Upper lobe of left lung (tissue), 4 donors: ENCODE results near the gene CACNA1A.
"Not testable (repeated sequence)": the region's sequence is repeated elsewhere in the genome, so short reads cannot be mapped to it uniquely, and the experiment has no call there.

Experiments
- POLR2AphosphoS5 ChIP-seq, 2 donors: sonication (generic); formaldehyde crosslinking; IDR thresholded peaks; one replicate each; pipeline ENCODE4 v1.5.1; 2017; ENCODE audit warnings: antibody characterized with exemption in 2 of 2
- TF ChIP-seq, protein P1 (sequence below), 6 experiments: fragments of 450-650 bp in 4 of 6; fragments of 200-600 bp in 2 of 6; sonication (generic) in 2 of 6; IDR thresholded peaks; one replicate each; pipeline ENCODE4 v1.5.1; 2016 to 2019; ENCODE audit warnings: antibody characterized with exemption in 6 of 6

GRCh38 chr19:13361726-13362125 is 144.6 kb downstream of the CACNA1A start:
- not testable (repeated sequence) for TF ChIP-seq POLR2AphosphoS5 (IDR thresholded peaks at IDR 0.05)
- TF ChIP-seq, protein P1, sequence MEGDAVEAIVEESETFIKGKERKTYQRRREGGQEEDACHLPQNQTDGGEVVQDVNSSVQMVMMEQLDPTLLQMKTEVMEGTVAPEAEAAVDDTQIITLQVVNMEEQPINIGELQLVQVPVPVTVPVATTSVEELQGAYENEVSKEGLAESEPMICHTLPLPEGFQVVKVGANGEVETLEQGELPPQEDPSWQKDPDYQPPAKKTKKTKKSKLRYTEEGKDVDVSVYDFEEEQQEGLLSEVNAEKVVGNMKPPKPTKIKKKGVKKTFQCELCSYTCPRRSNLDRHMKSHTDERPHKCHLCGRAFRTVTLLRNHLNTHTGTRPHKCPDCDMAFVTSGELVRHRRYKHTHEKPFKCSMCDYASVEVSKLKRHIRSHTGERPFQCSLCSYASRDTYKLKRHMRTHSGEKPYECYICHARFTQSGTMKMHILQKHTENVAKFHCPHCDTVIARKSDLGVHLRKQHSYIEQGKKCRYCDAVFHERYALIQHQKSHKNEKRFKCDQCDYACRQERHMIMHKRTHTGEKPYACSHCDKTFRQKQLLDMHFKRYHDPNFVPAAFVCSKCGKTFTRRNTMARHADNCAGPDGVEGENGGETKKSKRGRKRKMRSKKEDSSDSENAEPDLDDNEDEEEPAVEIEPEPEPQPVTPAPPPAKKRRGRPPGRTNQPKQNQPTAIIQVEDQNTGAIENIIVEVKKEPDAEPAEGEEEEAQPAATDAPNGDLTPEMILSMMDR (IDR thresholded peaks at IDR 0.05), result not testable (repeated sequence)
